ENCODE measurements around the gene PRKCA. TPM values are rescaled to one million over a fixed set of nuclear protein-coding genes. Genes with fewer than 3 reads are reported as not detected.
A peak's percentile ranks its signal among the peaks of the same experiment; 100 is the strongest.

PRKCA gene
- total RNA-seq, 2 donors from 2014 or later: 8.3 to 26.5 TPM

GRCh38 chr17:66507982-66508760, 205.8 kb downstream of the PRKCA start:
- WGBS: 75% methylated on average over 10 of the region's 10 CpGs
- H3K36me3 ChIP-seq: no peaks in the 10 kb centered on the region
- H3K27ac ChIP-seq: peak overlapping the region; percentile 28 to 30
- H3K27me3 ChIP-seq (replicated peaks; ENCODE audit: insufficient read depth): no peaks in the 10 kb centered on the region
- intact Hi-C loops (cut with DNase I): no loop called here
- peaks cover 6% of the 10 kb centered on the region for H3K4me1 ChIP-seq (replicated peaks)
- no peak for TF ChIP-seq POLR2A (IDR thresholded peaks at IDR 0.05)
- TF ChIP-seq, protein P1, sequence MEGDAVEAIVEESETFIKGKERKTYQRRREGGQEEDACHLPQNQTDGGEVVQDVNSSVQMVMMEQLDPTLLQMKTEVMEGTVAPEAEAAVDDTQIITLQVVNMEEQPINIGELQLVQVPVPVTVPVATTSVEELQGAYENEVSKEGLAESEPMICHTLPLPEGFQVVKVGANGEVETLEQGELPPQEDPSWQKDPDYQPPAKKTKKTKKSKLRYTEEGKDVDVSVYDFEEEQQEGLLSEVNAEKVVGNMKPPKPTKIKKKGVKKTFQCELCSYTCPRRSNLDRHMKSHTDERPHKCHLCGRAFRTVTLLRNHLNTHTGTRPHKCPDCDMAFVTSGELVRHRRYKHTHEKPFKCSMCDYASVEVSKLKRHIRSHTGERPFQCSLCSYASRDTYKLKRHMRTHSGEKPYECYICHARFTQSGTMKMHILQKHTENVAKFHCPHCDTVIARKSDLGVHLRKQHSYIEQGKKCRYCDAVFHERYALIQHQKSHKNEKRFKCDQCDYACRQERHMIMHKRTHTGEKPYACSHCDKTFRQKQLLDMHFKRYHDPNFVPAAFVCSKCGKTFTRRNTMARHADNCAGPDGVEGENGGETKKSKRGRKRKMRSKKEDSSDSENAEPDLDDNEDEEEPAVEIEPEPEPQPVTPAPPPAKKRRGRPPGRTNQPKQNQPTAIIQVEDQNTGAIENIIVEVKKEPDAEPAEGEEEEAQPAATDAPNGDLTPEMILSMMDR (IDR thresholded peaks at IDR 0.05): no peak
- no peak for TF ChIP-seq POLR2AphosphoS5 (IDR thresholded peaks at IDR 0.05)
- no peak for DNase-seq (ENCODE audit: low spot score)
- H3K4me3 ChIP-seq: no peak overlapping the region
- H3K9me3 ChIP-seq: no peaks in the 10 kb centered on the region

DNA sequence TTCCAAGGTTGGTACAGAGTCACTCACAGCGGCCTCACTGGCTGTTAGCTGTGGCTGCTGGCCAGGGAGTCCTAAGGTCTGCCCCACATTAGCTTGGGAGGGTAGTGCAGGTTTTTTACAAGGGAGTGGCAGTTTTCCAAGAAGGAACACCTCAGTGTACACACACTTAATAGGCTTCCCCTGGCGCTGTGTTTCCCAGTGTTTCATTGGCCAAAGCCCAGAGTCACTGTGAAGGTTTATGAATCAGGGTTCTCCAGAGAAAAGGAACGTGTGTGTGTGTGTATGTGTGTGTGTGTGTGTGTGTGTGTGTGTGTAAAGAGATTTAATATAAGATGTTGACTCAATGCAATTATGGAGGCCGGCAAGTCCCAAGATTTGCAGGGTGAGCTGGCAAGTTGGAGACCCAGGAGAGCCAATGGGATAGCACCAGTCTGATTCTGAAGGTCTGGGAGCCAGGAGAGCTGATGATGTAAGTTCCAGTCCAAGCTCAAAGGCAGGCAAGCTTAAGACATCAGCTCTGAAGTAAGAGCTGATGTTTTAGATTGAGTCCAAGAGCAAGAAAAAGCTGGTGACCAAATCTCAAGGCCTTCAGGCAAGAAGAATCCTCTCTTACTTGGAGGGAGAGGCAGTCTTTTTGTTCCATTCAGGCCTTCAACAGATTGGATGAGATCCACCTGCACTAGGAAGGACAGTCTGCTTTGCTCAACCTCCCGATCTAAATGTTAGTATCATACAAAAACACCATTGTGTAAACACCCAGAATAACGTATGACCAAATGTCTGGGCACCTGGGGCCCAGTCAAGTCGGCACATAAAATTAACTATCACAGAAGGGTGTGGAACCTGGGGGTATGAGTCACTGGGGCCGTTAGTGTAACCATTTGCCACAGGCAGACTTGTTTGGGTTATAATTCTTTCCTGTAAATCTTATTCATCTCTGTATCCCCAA, 206.8 kb downstream of the PRKCA start:
- H3K4me3 ChIP-seq: no peak overlapping the region
- 26% methylated on average over 8 of the region's 8 CpGs for WGBS
- no peaks in the 10 kb centered on the region for H3K36me3 ChIP-seq
- intact Hi-C loops (cut with DNase I): no loop called here
- DNase-seq (ENCODE audit: low spot score): peak; percentile 91
- no peaks in the 10 kb centered on the region for H3K9me3 ChIP-seq
- no peaks in the 10 kb centered on the region for H3K27me3 ChIP-seq (replicated peaks; ENCODE audit: insufficient read depth)
- peak overlapping the region; percentile 17 to 28 for H3K27ac ChIP-seq
- TF ChIP-seq POLR2AphosphoS5 (IDR thresholded peaks at IDR 0.05): peak; percentile 81
- TF ChIP-seq, protein P1 (IDR thresholded peaks at IDR 0.05): peak in 1 of 4 experiments; percentile 4
- no peak for TF ChIP-seq POLR2A (IDR thresholded peaks at IDR 0.05)
- peaks cover 6% of the 10 kb centered on the region for H3K4me1 ChIP-seq (replicated peaks)

DNA sequence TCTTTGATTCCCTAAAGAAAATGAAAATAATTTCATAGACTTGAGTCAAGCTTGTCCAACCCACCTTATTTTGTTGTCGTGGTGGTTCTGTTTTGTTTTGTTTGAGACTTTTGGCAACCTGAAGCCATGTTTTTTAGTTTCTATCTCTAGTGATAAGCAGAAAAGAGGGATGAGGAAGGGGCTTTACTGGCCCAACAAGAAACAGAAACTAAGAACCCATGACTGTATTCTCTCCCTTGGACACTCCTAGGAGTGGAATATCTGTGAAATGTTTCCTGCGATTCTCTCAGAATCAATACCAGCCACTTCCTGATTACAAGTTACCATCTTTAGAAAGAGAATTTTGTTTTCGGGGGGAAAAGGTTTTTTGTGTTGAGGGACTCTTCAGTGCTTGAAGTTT, 207.5 kb downstream of the PRKCA start:
- no peak for TF ChIP-seq POLR2A (IDR thresholded peaks at IDR 0.05)
- TF ChIP-seq, protein P1 (IDR thresholded peaks at IDR 0.05): no peak
- no peak for TF ChIP-seq POLR2AphosphoS5 (IDR thresholded peaks at IDR 0.05)
- Histone ChIP-seq H3K27ac (no peak overlapping the region), H3K9me3 (no peaks in the 10 kb centered on the region), H3K4me3 (no peak overlapping the region), H3K27me3 (replicated peaks; ENCODE audit: insufficient read depth) (no peaks in the 10 kb centered on the region), H3K36me3 (no peaks in the 10 kb centered on the region), H3K4me1 (replicated peaks) (peaks cover 6% of the 10 kb centered on the region)
- no peak for DNase-seq (ENCODE audit: low spot score)
- intact Hi-C loops (cut with DNase I): no loop called here
- 89% methylated on average over 3 of the region's 3 CpGs for WGBS

DNA sequence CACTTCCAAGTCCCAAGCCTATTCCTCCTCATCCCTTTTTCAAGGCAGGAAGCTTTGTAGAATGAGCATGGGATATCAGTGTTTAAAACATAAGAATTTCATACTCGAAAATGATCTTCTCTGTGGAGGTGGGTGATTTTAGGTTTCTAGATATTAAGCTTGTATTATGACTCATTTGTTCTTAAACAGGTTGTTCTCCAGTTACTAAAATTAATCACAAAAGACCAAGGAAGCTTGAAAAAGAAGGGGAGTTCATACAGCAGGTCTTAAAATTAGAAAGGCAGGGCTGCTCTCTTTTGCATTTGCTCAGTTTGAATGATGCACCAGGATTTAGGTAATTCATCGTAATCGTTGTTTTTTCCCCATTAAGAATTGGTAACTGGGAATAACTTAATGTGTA, 208.7 kb downstream of the PRKCA start:
- Histone ChIP-seq H3K27ac (no peak overlapping the region), H3K27me3 (replicated peaks; ENCODE audit: insufficient read depth) (no peaks in the 10 kb centered on the region), H3K4me1 (replicated peaks) (peaks cover 6% of the 10 kb centered on the region), H3K36me3 (no peaks in the 10 kb centered on the region), H3K4me3 (no peak overlapping the region), H3K9me3 (no peaks in the 10 kb centered on the region)
- 94% methylated on average over 3 of the region's 3 CpGs for WGBS
- DNase-seq (ENCODE audit: low spot score): no peak
- intact Hi-C loops (cut with DNase I): no loop called here
- TF ChIP-seq, protein P1 (IDR thresholded peaks at IDR 0.05): no peak
- no peak for TF ChIP-seq POLR2A (IDR thresholded peaks at IDR 0.05)
- TF ChIP-seq POLR2AphosphoS5 (IDR thresholded peaks at IDR 0.05): no peak

Data from prostate gland (tissue), 2 donors.